ENCODE data around the gene NDUFS2.
A peak's percentile ranks its signal among the peaks of the same experiment; 100 is the strongest.

NDUFS2 gene

DNA sequence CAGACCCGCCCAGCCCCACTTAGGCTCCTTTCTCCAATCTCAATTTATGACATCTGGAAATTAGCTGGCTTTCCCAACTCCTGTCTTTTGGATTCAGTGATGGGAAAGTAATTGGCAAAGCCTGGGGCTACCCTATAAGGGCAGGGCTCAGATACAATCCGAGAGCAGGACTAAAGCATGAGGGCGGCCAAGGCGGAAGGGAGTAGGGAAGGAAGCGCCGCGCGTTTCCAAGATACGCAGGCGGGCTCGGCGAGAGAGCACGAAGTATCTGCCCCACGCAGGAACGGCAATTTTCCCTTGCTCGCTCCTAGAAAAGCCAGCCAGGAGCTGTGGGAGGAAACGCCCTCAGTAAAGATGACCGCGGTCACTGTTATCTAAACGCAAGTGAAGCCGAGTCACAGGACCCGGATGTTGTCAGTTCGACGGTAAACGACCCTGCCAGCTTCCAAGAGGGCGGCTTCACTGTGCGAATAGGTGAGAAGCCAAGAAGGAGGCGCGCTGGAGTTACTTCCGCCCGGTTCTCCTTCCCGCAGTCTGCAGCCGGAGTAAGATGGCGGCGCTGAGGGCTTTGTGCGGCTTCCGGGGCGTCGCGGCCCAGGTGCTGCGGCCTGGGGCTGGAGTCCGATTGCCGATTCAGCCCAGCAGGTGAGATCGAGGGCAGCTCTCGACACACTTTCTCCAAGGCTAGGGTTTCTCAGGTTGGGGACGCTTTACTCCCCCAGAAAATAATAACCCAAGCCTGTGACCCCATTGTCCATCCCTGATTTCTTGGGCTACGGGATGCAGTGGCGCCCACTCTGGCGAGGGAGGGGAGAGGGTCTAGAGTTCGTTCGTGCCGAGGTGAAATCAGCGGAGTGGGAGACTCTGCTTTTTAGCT lies at the start of gene NDUFS2:
NDUFS2 (plus strand) TSS at position 532 of the 877 bp plus-strand sequence; CDS start at position 551, 19 bp downstream.
- DNase-seq, result peak; percentile 92

DNA sequence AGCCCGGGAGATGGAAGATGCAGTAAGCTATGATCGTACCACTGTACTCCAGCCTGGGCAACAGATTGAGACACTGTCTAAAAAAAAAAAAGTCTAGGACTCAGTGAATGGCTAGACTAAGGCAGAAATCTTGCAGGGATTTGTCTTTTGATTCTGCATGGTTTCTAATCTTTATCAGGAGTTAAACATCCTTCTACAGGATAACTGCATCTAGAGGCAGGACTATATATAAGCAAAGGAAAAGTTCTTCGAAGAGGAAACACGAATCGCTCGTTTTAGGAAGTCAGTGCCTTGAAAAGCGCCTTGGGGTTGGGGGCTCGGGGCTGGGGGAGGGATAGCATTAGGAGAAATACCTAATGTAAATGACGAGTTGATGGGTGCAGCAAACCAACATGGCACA lies 49.0 kb upstream of the NDUFS2 start:
- no peak for DNase-seq

DNA sequence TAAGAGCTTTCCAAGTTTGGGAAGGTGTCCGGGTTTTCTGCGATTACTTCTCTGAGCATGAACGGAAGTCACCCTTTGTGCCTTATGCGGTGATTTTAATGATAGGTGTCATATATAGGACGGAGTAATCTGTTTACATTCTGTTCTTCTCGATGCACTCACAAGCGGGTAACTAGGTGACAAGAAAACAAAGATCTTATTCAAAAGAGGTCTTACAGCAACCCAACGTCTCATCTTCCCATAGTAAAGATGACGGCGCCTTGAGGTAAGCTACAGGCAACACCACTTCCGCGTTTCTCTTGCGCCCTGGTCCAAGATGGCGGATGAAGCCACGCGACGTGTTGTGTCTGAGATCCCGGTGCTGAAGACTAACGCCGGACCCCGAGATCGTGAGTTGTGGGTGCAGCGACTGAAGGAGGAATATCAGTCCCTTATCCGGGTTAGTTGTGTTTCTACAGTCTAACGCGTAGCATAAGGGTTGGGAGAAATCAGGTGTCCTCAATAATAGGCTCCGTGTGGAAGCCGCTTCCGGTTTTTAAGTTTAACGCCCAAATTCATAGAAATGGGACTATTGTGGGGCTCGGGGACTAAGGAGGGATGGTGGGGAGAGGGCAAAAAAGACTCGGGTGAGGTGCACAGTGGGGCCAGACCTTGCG lies 48.4 kb upstream of the NDUFS2 start, which contains the start of gene UFC1:
UFC1 (plus strand) TSS at position 297 of the 656 bp plus-strand sequence; CDS start at position 317, 20 bp downstream.
- DNase-seq, result peak; percentile 73

DNA sequence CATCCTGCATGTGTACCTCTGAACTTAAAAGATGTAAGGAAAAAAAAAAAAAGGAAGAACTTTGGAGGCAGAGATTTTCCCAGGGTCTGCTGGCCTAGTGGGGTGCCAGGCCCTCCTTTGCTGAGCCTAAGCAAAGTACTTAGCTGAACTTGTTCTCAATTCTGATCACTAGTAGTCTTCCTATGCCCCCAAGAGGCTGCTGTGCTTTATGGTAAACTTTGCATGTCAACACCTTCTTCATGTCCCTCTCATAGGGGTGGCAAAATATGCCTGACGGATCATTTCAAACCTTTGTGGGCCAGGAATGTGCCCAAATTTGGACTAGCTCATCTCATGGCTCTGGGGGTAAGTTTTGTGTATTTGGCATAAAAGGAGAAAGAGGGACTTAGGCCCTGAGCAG lies 44.3 kb upstream of the NDUFS2 start:
- no peak for DNase-seq

DNA sequence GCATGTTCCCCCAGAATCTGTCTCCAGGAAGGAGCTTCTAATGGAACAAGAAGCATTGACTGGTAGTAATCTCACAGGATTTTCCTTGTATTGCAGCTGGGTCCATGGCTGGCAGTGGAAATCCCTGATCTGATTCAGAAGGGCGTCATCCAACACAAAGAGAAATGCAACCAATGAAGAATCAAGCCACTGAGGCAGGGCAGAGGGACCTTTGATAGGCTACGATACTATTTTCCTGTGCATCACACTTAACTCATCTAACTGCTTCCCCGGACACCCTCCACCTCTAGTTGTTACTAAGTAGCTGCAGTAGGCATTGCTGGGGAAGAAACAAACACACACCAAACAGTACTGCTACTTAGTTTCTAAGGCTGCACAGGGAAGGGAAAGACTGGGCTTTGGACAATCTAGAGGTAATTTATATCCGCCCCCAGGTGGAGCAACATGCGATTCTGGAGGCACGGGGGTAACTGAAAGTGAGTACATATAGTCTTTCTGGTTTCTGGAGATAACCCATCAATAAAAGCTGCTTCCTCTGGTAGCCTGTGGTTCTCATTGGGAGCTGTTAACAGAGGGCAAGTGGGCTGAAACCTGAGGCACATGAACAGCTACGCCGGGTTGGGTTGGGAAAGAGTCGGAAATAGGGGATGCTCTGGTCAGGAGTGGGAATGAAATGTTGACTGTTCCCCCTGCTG lies 43.7 kb upstream of the NDUFS2 start:
- DNase-seq, result no peak

GRCh38 chr1:161159087-161159912 lies 42.9 kb upstream of the NDUFS2 start, which contains the start of gene USP21:
USP21 (plus strand) TSS chr1:161159500; CDS start chr1:161160641, 1,141 bp downstream.
- DNase-seq, result peak; percentile 37

DNA sequence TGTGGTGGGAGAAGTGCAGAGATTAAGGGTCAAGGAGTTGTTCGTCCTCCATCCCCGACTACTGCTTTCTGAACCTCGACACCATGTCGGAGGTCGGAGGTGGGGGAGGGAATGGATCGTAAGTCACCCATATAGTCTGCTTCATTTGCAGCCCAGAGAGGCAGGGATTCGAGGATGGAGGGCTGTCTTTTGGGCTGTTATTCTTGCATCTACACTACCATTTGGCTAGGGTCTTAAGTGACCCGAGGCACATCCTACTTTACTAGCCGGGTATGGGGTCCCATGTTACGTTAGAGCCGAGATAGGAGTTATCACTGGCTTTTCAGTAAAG lies 42.3 kb upstream of the NDUFS2 start:
- no peak for DNase-seq

DNA sequence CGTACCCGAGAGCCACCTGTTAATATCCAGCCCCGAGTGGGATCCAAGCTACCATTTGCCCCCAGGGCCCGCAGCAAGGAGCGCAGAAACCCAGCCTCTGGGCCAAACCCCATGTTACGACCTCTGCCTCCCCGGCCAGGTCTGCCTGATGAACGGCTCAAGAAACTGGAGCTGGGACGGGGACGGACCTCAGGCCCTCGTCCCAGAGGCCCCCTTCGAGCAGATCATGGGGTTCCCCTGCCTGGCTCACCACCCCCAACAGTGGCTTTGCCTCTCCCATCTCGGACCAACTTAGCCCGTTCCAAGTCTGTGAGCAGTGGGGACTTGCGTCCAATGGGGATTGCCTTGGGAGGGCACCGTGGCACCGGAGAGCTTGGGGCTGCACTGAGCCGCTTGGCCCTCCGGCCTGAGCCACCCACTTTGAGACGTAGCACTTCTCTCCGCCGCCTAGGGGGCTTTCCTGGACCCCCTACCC lies 41.5 kb upstream of the NDUFS2 start:
- DNase-seq, result no peak

GRCh38 chr1:161161652-161162051 lies 40.5 kb upstream of the NDUFS2 start:
- no peak for DNase-seq

DNA sequence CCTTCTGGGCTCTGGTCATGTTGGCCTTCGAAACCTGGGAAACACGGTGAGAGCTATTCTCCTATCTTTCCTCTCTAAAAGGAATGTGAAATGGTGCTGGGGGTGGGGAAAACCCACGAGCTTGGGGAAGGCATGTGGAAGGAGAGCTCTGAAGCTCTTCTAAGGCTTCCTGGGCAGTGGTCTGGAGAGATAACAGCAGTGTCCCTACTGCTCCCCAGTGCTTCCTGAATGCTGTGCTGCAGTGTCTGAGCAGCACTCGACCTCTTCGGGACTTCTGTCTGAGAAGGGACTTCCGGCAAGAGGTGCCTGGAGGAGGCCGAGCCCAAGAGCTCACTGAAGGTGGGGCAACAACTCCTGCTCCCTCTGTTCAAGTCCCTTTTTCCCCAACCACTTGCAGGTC lies 40.1 kb upstream of the NDUFS2 start:
- no peak for DNase-seq

DNA sequence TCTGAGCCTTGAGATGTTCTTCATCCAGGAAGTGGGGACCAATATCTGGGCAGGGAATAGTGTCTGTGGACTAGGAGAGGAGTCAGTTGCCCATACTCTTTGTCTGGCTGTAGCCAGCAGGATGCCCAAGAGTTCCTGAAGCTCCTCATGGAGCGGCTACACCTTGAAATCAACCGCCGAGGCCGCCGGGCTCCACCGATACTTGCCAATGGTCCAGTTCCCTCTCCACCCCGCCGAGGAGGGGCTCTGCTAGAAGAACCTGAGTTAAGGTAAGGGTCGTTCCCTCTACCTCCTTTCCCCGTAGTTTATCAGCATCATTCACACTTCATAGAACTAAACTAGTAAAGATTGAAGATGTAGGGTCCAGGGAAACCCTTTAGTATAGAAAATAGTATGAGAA lies 39.4 kb upstream of the NDUFS2 start:
- DNase-seq, result no peak

- no peak for DNase-seq
Measured at GRCh38 chr1:161163793-161164192, 38.4 kb upstream of the NDUFS2 start.

DNA sequence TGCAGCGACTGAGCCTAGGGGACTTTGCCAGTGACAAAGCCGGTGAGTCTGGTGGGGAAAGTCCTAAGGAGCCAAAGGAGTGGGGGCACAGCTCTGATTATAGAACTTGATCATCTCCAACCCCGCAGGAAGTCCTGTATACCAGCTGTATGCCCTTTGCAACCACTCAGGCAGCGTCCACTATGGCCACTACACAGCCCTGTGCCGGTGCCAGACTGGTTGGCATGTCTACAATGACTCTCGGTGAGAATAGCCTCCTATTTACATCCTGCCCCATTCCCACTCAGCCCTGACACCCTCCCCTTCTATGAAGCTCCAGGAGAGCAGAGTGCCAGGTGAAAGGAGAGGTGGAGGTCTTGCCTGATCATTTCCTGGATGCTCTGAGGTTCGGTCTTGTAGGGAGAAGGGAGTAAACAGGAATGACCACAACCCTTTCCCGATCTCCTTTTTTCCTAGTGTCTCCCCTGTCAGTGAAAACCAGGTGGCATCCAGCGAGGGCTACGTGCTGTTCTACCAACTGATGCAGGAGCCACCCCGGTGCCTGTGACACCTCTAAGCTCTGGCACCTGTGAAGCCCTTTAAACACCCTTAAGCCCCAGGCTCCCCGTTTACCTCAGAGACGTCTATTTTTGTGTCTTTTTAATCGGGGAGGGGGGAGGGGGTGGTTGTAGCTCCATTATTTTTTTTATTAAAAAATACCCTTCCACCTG lies 37.1 kb upstream of the NDUFS2 start:
- no peak for DNase-seq

GRCh38 chr1:161165742-161166668 lies 36.2 kb upstream of the NDUFS2 start, which contains the start of gene PPOX:
PPOX (plus strand) TSS chr1:161166426; CDS start chr1:161166848, 422 bp downstream.
- DNase-seq, result peak; percentile 87

DNA sequence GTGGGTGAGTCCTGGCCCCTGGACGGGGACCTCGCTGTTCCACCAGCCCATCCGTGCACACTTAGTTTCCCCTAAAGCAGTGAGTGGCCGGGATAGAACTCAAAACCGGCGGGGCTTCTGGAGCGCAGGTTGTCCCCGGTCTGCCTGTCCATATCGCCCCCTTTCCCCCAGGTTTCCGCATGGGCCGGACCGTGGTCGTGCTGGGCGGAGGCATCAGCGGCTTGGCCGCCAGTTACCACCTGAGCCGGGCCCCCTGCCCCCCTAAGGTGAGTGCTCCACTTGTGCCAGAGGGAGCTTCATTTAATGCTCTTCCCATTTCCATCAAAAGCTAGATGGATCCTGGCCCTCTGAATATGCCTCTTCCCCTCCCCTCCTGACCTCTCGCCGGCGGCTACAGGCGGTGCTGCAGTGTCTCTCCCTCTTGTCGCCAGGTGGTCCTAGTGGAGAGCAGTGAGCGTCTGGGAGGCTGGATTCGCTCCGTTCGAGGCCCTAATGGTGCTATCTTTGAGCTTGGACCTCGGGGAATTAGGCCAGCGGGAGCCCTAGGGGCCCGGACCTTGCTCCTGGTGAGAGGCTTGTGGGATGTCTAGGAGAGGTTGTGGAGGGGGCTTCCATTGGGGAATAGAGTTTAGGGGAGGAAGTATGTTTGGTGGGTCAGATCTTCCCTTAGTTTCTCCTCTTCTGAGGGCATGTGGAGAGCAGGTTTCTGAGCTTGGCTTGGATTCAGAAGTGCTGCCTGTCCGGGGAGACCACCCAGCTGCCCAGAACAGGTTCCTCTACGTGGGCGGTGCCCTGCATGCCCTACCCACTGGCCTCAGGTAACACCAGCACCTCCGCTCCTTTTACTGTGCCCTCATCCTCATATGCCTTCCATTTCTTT lies 35.3 kb upstream of the NDUFS2 start:
- DNase-seq, result no peak

- no peak for DNase-seq
Measured at GRCh38 chr1:161168906-161169305, 33.3 kb upstream of the NDUFS2 start.

- no peak for DNase-seq
Measured at GRCh38 chr1:161171191-161171590, 31.0 kb upstream of the NDUFS2 start.

GRCh38 chr1:161171696-161172095 lies 30.5 kb upstream of the NDUFS2 start:
- DNase-seq, result no peak

- DNase-seq, result no peak
Measured at GRCh38 chr1:161172349-161172748, 29.8 kb upstream of the NDUFS2 start.
